D721Med (cell line): Measurements from ENCODE around the gene GUCY2D.

Experiments used
- DNase-seq: peaks from one replicate; pipeline ENCODE4 v3.0.0; 2011; ENCODE audit warnings: low spot score; ENCODE audit not compliant: insufficient read length
- FAIRE-seq: peaks from 2 replicates; lab custom pipeline; 2011; peaks lifted over from hg19 to GRCh38; lab: Jason Lieb, UNC
- TF ChIP-seq, protein P1 (sequence below): IDR thresholded peaks from 2 replicates; pipeline ENCODE4 v1.5.1; 2012; ENCODE audit warnings: mild to moderate bottlenecking, control low read depth; ENCODE audit not compliant: insufficient read depth; ENCODE audit errors: missing control alignments

GUCY2D gene

DNA sequence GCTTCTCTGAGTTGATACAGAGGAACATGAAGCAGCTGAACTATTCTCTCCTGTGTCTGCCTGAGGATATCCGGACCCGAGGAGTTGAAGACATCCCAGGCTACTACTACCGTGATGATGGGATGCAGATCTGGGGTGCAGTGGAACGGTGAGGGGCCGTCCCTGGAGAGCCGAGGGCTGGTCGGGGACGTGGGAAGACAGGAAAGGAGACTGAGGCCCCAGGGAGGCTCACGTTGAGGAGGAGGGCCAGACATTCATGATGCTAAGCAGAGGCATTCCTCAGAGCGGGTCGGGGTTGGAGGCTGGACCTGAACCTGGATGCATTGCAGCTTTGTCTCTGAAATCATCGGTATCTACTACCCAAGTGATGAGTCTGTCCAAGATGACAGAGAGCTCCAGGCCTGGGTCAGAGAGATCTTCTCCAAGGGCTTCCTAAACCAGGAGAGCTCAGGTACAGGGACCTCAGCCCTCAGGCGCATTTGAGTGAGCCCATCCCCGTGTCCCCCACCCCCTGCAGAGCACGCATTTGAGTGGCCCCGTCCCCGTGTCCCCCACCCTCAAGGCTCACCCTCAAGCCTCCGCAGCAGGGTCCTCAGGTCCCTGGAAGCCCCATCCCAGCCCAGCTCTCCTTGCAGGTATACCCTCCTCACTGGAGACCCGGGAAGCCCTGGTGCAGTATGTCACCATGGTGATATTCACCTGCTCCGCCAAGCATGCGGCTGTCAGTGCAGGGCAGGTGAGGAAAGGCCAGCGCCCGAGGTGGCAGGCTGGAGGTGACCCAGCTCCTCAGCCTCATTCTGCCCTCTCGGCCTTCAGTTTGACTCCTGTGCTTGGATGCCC is 44.7 kb downstream of the GUCY2D start:
- no peak for DNase-seq
- TF ChIP-seq, protein P1, sequence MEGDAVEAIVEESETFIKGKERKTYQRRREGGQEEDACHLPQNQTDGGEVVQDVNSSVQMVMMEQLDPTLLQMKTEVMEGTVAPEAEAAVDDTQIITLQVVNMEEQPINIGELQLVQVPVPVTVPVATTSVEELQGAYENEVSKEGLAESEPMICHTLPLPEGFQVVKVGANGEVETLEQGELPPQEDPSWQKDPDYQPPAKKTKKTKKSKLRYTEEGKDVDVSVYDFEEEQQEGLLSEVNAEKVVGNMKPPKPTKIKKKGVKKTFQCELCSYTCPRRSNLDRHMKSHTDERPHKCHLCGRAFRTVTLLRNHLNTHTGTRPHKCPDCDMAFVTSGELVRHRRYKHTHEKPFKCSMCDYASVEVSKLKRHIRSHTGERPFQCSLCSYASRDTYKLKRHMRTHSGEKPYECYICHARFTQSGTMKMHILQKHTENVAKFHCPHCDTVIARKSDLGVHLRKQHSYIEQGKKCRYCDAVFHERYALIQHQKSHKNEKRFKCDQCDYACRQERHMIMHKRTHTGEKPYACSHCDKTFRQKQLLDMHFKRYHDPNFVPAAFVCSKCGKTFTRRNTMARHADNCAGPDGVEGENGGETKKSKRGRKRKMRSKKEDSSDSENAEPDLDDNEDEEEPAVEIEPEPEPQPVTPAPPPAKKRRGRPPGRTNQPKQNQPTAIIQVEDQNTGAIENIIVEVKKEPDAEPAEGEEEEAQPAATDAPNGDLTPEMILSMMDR = no peak
- no peak for FAIRE-seq

DNA sequence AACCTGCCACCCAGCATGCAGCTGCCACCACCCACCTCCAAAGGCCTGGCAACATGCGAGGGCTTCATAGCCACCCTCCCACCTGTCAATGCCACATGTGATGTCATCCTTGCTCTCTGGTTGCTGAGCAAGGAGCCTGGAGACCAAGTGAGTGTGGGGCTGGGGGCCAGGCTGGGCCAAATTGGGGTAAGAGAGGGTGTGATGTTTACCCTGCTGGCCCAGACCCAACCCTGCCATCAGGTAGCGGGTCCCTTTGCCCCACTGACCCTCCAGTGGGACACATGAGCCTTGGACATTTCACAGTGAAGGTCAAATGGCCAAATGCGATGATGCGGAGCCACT is 45.3 kb downstream of the GUCY2D start:
- TF ChIP-seq, protein P1 = no peak
- no peak for FAIRE-seq
- DNase-seq = no peak

DNA sequence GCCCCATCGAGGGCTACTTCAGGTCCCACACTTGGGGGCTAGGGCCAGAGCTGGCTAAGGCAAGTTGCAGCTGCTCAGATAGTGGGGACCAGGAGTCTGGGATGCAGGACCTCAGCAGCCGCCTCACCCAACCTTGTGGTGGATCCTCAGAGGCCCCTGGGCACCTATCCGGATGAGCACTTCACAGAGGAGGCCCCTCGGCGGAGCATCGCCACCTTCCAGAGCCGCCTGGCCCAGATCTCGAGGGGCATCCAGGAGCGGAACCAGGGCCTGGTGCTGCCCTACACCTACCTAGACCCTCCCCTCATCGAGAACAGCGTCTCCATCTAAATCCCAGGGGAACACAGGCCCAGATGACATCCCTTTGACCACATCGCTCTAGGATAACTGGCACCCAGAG is 45.8 kb downstream of the GUCY2D start:
- FAIRE-seq (no peak), DNase-seq (no peak)
- TF ChIP-seq, protein P1 = no peak

DNA sequence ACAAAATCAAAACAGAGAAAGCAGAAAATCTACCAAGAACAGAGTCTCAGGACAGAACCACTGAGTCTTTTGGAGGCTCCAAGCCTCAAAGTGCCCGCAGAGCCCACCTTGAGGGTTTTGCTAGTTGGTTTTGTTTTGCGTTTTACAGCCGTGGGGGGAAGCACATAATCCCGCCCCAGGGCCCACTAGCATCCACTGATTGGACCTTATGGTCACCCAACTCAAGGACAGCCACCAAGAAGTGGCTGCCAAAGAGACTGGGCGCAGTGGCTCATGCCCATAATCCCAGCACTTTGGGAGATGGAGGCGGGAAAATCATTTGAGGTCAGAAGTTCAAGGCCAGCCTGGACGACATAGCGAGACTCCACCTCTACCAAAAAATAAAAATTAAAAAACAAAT is 46.3 kb downstream of the GUCY2D start:
- no peak for FAIRE-seq
- TF ChIP-seq, protein P1 = no peak
- no peak for DNase-seq

DNA sequence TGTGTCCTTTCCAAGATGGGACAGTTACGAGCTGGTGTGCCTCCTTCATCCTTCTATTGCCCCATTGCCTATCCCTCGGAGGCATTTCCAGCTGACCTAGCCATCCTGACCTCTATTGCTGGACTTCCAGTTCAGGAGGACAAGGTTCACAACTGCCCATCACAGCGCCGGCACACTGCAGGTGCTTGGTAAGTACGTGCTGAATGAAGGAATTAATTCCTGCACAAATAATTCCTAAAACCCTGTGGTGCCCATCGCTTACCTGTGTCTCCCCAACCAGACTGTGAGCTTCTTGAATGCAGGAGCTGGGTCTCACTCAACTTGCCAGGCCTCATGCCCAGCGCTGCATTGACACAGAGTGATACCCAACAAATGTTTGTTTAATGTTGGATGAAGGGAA is 49.4 kb downstream of the GUCY2D start:
- FAIRE-seq = no peak
- DNase-seq = no peak
- TF ChIP-seq, protein P1 = no peak

DNA sequence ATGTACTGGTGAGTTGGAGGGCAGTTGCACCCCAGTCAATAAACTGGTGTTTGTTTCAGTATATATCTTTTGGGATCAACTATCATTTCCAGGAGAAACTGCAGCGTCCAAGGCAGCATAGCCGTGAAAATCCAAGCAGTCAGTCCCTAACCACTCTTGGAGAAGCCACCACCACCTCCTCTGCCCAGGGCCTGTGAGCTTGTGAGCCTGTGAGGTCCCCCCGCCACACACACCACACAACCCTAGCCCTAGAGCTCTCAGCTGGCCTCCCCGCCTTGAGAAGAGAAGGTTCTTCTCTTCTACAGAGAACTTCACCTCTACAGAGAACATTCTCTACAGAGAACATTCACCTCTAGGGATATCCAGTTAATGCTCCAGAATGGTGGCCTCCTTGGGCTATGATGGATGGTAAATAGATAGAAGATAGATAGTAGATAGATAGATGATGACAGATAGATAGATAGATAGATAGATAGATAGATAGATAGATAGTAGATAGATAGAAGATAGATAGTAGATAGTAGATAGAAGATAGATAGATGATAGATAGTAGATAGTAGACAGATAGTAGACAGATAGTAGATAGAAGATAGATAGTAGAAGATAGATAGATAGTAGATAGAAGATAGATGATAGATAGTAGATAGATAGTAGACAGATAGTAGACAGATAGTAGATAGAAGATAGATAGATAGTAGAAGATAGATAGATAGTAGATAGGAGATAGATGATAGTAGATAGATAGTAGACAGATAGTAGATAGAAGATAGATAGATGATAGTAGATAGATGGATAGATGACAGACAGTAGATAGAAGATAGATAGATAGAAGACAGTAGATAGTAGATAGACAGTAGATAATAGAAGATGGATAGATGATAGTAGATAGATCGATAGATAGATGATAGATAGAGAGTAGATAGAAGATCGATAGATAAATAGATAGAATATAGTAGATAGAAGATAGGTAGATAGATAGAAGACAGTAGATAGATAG is 50.1 kb downstream of the GUCY2D start:
- DNase-seq = no peak
- FAIRE-seq = no peak
- TF ChIP-seq, protein P1 = no peak
